GM21423 (cell line): ENCODE results near the gene MUSK.
"Not testable (repeated sequence)": the region's sequence is repeated elsewhere in the genome, so short reads cannot be mapped to it uniquely, and the experiment has no call there.

ENCODE experiments used
- ATAC-seq: cut with Tn5 transposase; IDR thresholded peaks from one replicate; pipeline ENCODE4 v1.9.1; 2021; ENCODE audit warnings: mild to moderate bottlenecking, moderate library complexity; ENCODE audit not compliant: unreplicated experiment

MUSK gene

GRCh38 chr9:110691002-110691549 lies 22.5 kb downstream of the MUSK start:
- ATAC-seq = no peak

GRCh38 chr9:110695846-110696245 lies 27.3 kb downstream of the MUSK start:
- ATAC-seq = not testable (repeated sequence)

- no peak for ATAC-seq
Measured at GRCh38 chr9:110700953-110701352, 32.4 kb downstream of the MUSK start.

GRCh38 chr9:110703669-110704068 lies 35.1 kb downstream of the MUSK start:
- ATAC-seq = no peak

- no peak for ATAC-seq
Measured at GRCh38 chr9:110707419-110707818, 38.8 kb downstream of the MUSK start.

- no peak for ATAC-seq
Measured at GRCh38 chr9:110710420-110710819, 41.8 kb downstream of the MUSK start.

GRCh38 chr9:110712955-110713354 lies 44.4 kb downstream of the MUSK start:
- ATAC-seq = no peak

GRCh38 chr9:110714314-110714713 lies 45.7 kb downstream of the MUSK start:
- no peak for ATAC-seq

GRCh38 chr9:110728058-110728457 lies 59.5 kb downstream of the MUSK start:
- no peak for ATAC-seq

- no peak for ATAC-seq
Measured at GRCh38 chr9:110729641-110730040, 61.0 kb downstream of the MUSK start.

GRCh38 chr9:110731437-110732028 lies 62.9 kb downstream of the MUSK start:
- ATAC-seq = no peak

- ATAC-seq = no peak
Measured at GRCh38 chr9:110738982-110739381, 70.4 kb downstream of the MUSK start.

GRCh38 chr9:110742741-110743371 lies 74.3 kb downstream of the MUSK start:
- ATAC-seq = no peak

- no peak for ATAC-seq
Measured at GRCh38 chr9:110744715-110745384, 76.3 kb downstream of the MUSK start.

GRCh38 chr9:110745676-110746075 lies 77.1 kb downstream of the MUSK start:
- no peak for ATAC-seq

GRCh38 chr9:110746211-110746930 lies 77.8 kb downstream of the MUSK start:
- ATAC-seq = no peak

GRCh38 chr9:110748251-110748893 lies 79.8 kb downstream of the MUSK start:
- ATAC-seq = no peak

GRCh38 chr9:110750272-110750671 lies 81.7 kb downstream of the MUSK start:
- no peak for ATAC-seq

GRCh38 chr9:110751971-110752370 lies 83.4 kb downstream of the MUSK start:
- no peak for ATAC-seq

GRCh38 chr9:110752766-110753165 lies 84.2 kb downstream of the MUSK start:
- no peak for ATAC-seq

- no peak for ATAC-seq
Measured at GRCh38 chr9:110753731-110754231, 85.2 kb downstream of the MUSK start.
